BLaER1 treated with 17β-estradiol and CSF1 and Interleukin-3, amounts not matched to agents 10 nM and 100 nM (cell line): Measurements from ENCODE around the gene GAK.

Source experiments
- H3K27ac ChIP-seq, 11 experiments: shearing (Covaris generic); formaldehyde crosslinking; 2 replicates each; pipeline ENCODE4 v1.8.1; 2022
- H3K27me3 ChIP-seq, 11 experiments: shearing (Covaris generic); formaldehyde crosslinking; 2 replicates each; pipeline ENCODE4 v1.8.1; 2022
- H3K36me3 ChIP-seq, 11 experiments: shearing (Covaris generic); formaldehyde crosslinking; 2 replicates each; pipeline ENCODE4 v1.8.1; 2022
- H3K4me1 ChIP-seq, 10 experiments: shearing (Covaris generic); formaldehyde crosslinking; 2 replicates each; pipeline ENCODE4 v1.8.1; 2022
- H3K4me2 ChIP-seq, 11 experiments: shearing (Covaris generic); formaldehyde crosslinking; 2 replicates each; pipeline ENCODE4 v1.8.1; 2022
- H3K4me3 ChIP-seq, 10 experiments: shearing (Covaris generic); formaldehyde crosslinking; 2 replicates each; pipeline ENCODE4 v1.8.1; 2022
- H3K9ac ChIP-seq, 11 experiments: shearing (Covaris generic); formaldehyde crosslinking; 2 replicates each; pipeline ENCODE4 v1.8.1; 2022
- H3K9me3 ChIP-seq, 11 experiments: shearing (Covaris generic); formaldehyde crosslinking; replicated peaks in 1 of 11; 2 replicates each; pipeline ENCODE4 v1.8.1; 2022
- H4K20me1 ChIP-seq, 11 experiments: shearing (Covaris generic); formaldehyde crosslinking; 2 replicates each; pipeline ENCODE4 v1.8.1; 2022
- Cebpa-rat ChIP-seq, 11 experiments: shearing (Covaris generic); IDR thresholded peaks; 2 replicates each; pipeline ENCODE4 v1.8.1; 2022

The GAK gene

GRCh38 chr4:961351-962230, 29.5 kb upstream of the GAK start:
- peaks cover 63 to 95% (median 90%) of the 10 kb centered on the region in 11 experiments for H3K36me3 ChIP-seq
- no peaks in the 10 kb centered on the region for H3K27me3 ChIP-seq
- no peak overlapping the region for H3K9ac ChIP-seq
- no peaks in the 10 kb centered on the region for H3K4me1 ChIP-seq
- peaks cover 0 to 98% (median 35%) of the 10 kb centered on the region in 11 experiments; a peak in 15 of 22 replicates for H4K20me1 ChIP-seq
- H3K9me3 ChIP-seq, result no peaks in the 10 kb centered on the region
- H3K27ac ChIP-seq, result no peak overlapping the region
- no peak for TF ChIP-seq Cebpa-rat (IDR thresholded peaks at IDR 0.05)
- H3K4me2 ChIP-seq, result no peak overlapping the region
- H3K4me3 ChIP-seq, result no peak overlapping the region

GRCh38 chr4:960636-961350, 28.7 kb upstream of the GAK start:
- H3K27ac ChIP-seq, result no peak overlapping the region
- H3K9me3 ChIP-seq, result no peaks in the 10 kb centered on the region
- H3K4me2 ChIP-seq, result no peak overlapping the region
- peaks cover 0 to 91% (median 33%) of the 10 kb centered on the region in 11 experiments; a peak in 15 of 22 replicates for H4K20me1 ChIP-seq
- H3K27me3 ChIP-seq, result no peaks in the 10 kb centered on the region
- H3K36me3 ChIP-seq, result peaks cover 55 to 88% (median 82%) of the 10 kb centered on the region in 11 experiments
- no peak overlapping the region for H3K9ac ChIP-seq
- no peak for TF ChIP-seq Cebpa-rat (IDR thresholded peaks at IDR 0.05)
- no peaks in the 10 kb centered on the region for H3K4me1 ChIP-seq
- no peak overlapping the region for H3K4me3 ChIP-seq

GRCh38 chr4:960140-960635, 28.1 kb upstream of the GAK start:
- H3K9me3 ChIP-seq, result no peaks in the 10 kb centered on the region
- H3K36me3 ChIP-seq, result peaks cover 49 to 88% (median 81%) of the 10 kb centered on the region in 11 experiments
- H3K4me1 ChIP-seq, result no peaks in the 10 kb centered on the region
- TF ChIP-seq Cebpa-rat (IDR thresholded peaks at IDR 0.05), result no peak
- H3K4me2 ChIP-seq, result no peak overlapping the region
- no peak overlapping the region for H3K27ac ChIP-seq
- peaks cover 0 to 91% (median 27%) of the 10 kb centered on the region in 11 experiments; a peak in 14 of 22 replicates for H4K20me1 ChIP-seq
- H3K4me3 ChIP-seq, result no peak overlapping the region
- H3K9ac ChIP-seq, result no peak overlapping the region
- no peaks in the 10 kb centered on the region for H3K27me3 ChIP-seq

- H3K4me3 ChIP-seq, result no peak overlapping the region
- peaks cover 0 to 91% (median 24%) of the 10 kb centered on the region in 11 experiments; a peak in 14 of 22 replicates for H4K20me1 ChIP-seq
- H3K36me3 ChIP-seq, result peaks cover 46 to 88% (median 75%) of the 10 kb centered on the region in 11 experiments
- no peaks in the 10 kb centered on the region for H3K27me3 ChIP-seq
- H3K27ac ChIP-seq, result no peak overlapping the region
- no peaks in the 10 kb centered on the region for H3K4me1 ChIP-seq
- H3K9ac ChIP-seq, result no peak overlapping the region
- H3K9me3 ChIP-seq, result no peaks in the 10 kb centered on the region
- H3K4me2 ChIP-seq, result no peak overlapping the region
- TF ChIP-seq Cebpa-rat (IDR thresholded peaks at IDR 0.05), result no peak
These were observed 27.4 kb upstream of the GAK start for GRCh38 chr4:959338-960139.

GRCh38 chr4:958696-959337, 26.7 kb upstream of the GAK start:
- Histone ChIP-seq H3K9ac (no peak overlapping the region), H4K20me1 (peaks cover 0 to 89% (median 23%) of the 10 kb centered on the region in 11 experiments; a peak in 14 of 22 replicates), H3K27me3 (no peaks in the 10 kb centered on the region), H3K27ac (no peak overlapping the region), H3K4me3 (no peak overlapping the region), H3K4me2 (no peak overlapping the region), H3K4me1 (no peaks in the 10 kb centered on the region), H3K9me3 (no peaks in the 10 kb centered on the region), H3K36me3 (peaks cover 41 to 87% (median 70%) of the 10 kb centered on the region in 11 experiments)
- TF ChIP-seq Cebpa-rat (IDR thresholded peaks at IDR 0.05), result no peak

GRCh38 chr4:958314-958665, 26.2 kb upstream of the GAK start:
- H3K36me3 ChIP-seq, result peaks cover 36 to 87% (median 65%) of the 10 kb centered on the region in 11 experiments
- no peak overlapping the region for H3K9ac ChIP-seq

GRCh38 chr4:957581-958313, 25.6 kb upstream of the GAK start:
- Histone ChIP-seq H3K27ac (no peak overlapping the region), H3K9ac (no peak overlapping the region), H3K9me3 (no peaks in the 10 kb centered on the region), H3K4me2 (no peak overlapping the region), H3K27me3 (no peaks in the 10 kb centered on the region), H3K4me1 (no peaks in the 10 kb centered on the region), H4K20me1 (peaks cover 0 to 79% (median 20%) of the 10 kb centered on the region in 11 experiments; a peak in 14 of 22 replicates), H3K36me3 (peaks cover 33 to 86% (median 59%) of the 10 kb centered on the region in 11 experiments), H3K4me3 (no peak overlapping the region)
- TF ChIP-seq Cebpa-rat (IDR thresholded peaks at IDR 0.05), result no peak

More at GRCh38 chr4:958314-958665, 26.2 kb upstream of the GAK start:
- no peak for TF ChIP-seq Cebpa-rat (IDR thresholded peaks at IDR 0.05)
- H3K4me2 ChIP-seq, result no peak overlapping the region
- H3K27me3 ChIP-seq, result no peaks in the 10 kb centered on the region
- H3K9me3 ChIP-seq, result no peaks in the 10 kb centered on the region
- H4K20me1 ChIP-seq, result peaks cover 0 to 84% (median 21%) of the 10 kb centered on the region in 11 experiments; a peak in 14 of 22 replicates
- no peak overlapping the region for H3K4me3 ChIP-seq
- H3K4me1 ChIP-seq, result no peaks in the 10 kb centered on the region
- no peak overlapping the region for H3K27ac ChIP-seq

GRCh38 chr4:957231-957580, 25.1 kb upstream of the GAK start:
- Histone ChIP-seq H3K4me2 (no peak overlapping the region), H3K27me3 (no peaks in the 10 kb centered on the region), H3K4me3 (no peak overlapping the region), H4K20me1 (peaks cover 0 to 74% (median 15%) of the 10 kb centered on the region in 11 experiments; a peak in 14 of 22 replicates), H3K4me1 (no peaks in the 10 kb centered on the region), H3K27ac (no peak overlapping the region), H3K9ac (no peak overlapping the region), H3K36me3 (peaks cover 28 to 81% (median 54%) of the 10 kb centered on the region in 11 experiments), H3K9me3 (no peaks in the 10 kb centered on the region)
- no peak for TF ChIP-seq Cebpa-rat (IDR thresholded peaks at IDR 0.05)
